Measurements from ENCODE around the gene TRPM1.
"Not testable (repeated sequence)": the region's sequence is repeated elsewhere in the genome, so short reads cannot be mapped to it uniquely, and the experiment has no call there.

TRPM1 gene

GRCh38 chr15:31125061-31125460 is 23.5 kb upstream of the TRPM1 start:
- no peak for DNase-seq (ENCODE audit: low read depth in 2 of 2)

GRCh38 chr15:31116423-31117030 is 15.0 kb upstream of the TRPM1 start:
- DNase-seq (ENCODE audit: low read depth in 2 of 2): no peak

GRCh38 chr15:31111091-31111647 is 9.6 kb upstream of the TRPM1 start:
- DNase-seq (ENCODE audit: low read depth in 2 of 2): no peak

GRCh38 chr15:31108836-31109235 is 7.3 kb upstream of the TRPM1 start:
- DNase-seq (ENCODE audit: low read depth in 2 of 2): no peak

- DNase-seq (ENCODE audit: low read depth in 2 of 2): no peak
These were observed 5.2 kb upstream of the TRPM1 start for GRCh38 chr15:31106495-31107300.

GRCh38 chr15:31104003-31104402 is 2.5 kb upstream of the TRPM1 start:
- DNase-seq (ENCODE audit: low read depth in 2 of 2): no peak

GRCh38 chr15:31102374-31103342 is 1.1 kb upstream of the TRPM1 start:
- DNase-seq (ENCODE audit: low read depth in 2 of 2): no peak

- no peak for DNase-seq (ENCODE audit: low read depth in 2 of 2)
These were observed 455 bp upstream of the TRPM1 start for GRCh38 chr15:31102039-31102321.

GRCh38 chr15:31100738-31101137 is 787 bp downstream of the TRPM1 start:
- no peak for DNase-seq (ENCODE audit: low read depth in 2 of 2)

GRCh38 chr15:31098953-31099740 is 2.4 kb downstream of the TRPM1 start:
- no peak for DNase-seq (ENCODE audit: low read depth in 2 of 2)

GRCh38 chr15:31098491-31098917 is 3.0 kb downstream of the TRPM1 start:
- no peak for DNase-seq (ENCODE audit: low read depth in 2 of 2)

GRCh38 chr15:31096563-31096962 is 5.0 kb downstream of the TRPM1 start:
- no peak for DNase-seq (ENCODE audit: low read depth in 2 of 2)

GRCh38 chr15:31091481-31091880 is 10.0 kb downstream of the TRPM1 start:
- DNase-seq (ENCODE audit: low read depth in 2 of 2): no peak

- DNase-seq (ENCODE audit: low read depth in 2 of 2): no peak
These were observed 10.8 kb downstream of the TRPM1 start for GRCh38 chr15:31090766-31091165.

GRCh38 chr15:31089368-31090047 is 12.0 kb downstream of the TRPM1 start:
- DNase-seq (ENCODE audit: low read depth in 2 of 2): no peak

- no peak for DNase-seq (ENCODE audit: low read depth in 2 of 2)
These were observed 12.7 kb downstream of the TRPM1 start for GRCh38 chr15:31088672-31089367.

GRCh38 chr15:31088041-31088440 is 13.5 kb downstream of the TRPM1 start:
- not testable (repeated sequence) for DNase-seq (ENCODE audit: low read depth in 2 of 2)

- no peak for DNase-seq (ENCODE audit: low read depth in 2 of 2)
These were observed 15.2 kb downstream of the TRPM1 start for GRCh38 chr15:31086344-31086743.

- DNase-seq (ENCODE audit: low read depth in 2 of 2): no peak
These were observed 16.2 kb downstream of the TRPM1 start for GRCh38 chr15:31085359-31085758.

GRCh38 chr15:31084176-31084575 is 17.3 kb downstream of the TRPM1 start:
- no peak for DNase-seq (ENCODE audit: low read depth in 2 of 2)

Measured in stimulated activated CD4-positive, alpha-beta T cell treated with anti-CD3 and anti-CD28 coated beads, Interleukin-1b, Interleukin-23, amount 100 ng/mL, for 1 hour (primary cell).